ENCODE measurements around the gene NPC1.
"Not testable (repeated sequence)": the region's sequence is repeated elsewhere in the genome, so short reads cannot be mapped to it uniquely, and the experiment has no call there.

The NPC1 gene

DNA sequence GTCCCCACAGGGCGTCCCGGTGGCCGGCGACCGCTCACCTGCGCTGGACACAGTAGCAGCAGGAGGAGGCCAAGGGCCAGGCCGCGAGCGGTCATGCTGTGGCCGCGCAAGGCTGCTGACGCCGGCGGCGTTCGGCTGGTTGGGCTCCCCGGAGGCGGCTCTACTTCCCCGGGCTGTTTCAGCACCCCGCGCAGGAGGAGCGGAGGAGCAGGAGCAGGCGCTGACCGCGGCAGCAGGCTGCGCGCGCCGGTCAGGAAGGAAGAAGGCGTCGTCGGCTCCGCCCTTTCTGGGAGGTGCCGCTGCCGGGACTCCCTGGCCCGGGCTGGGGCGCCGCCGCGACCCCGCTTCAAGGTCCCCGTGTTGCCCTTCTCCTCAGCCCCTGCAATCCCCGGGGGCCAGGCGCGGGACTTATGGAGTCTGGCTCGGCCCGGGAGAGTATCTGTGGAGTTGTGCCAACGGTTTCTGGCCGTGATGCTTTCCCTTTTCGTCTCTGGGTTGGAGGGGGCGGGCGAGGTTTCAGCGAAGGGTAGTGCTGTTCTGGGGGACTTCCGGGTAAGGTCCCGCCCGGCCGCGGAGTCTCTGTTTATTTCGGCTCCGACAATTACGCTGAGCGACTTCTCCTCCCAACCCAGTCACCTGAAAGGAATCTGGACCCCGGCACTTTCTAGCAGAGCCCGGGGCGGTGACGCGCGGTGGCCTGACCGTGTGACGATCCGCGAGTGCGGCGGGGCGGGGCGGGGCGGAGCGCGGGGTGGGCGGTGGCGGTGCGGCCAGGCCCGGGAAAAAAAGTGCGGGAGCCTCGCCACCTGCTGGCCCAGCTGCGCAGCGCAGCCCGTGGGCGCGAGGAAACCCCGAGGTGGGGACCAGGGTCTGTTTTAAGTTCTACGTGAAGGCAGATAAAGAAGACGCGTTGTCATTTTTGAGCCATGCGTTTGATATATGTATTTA, at the start of gene NPC1:
NPC1 (minus strand) TSS at position 258 of the 948 bp plus-strand sequence; CDS start at position 95, 163 bp downstream.
- peak; percentile 94 for DNase-seq (ENCODE audit: low spot score)

DNA sequence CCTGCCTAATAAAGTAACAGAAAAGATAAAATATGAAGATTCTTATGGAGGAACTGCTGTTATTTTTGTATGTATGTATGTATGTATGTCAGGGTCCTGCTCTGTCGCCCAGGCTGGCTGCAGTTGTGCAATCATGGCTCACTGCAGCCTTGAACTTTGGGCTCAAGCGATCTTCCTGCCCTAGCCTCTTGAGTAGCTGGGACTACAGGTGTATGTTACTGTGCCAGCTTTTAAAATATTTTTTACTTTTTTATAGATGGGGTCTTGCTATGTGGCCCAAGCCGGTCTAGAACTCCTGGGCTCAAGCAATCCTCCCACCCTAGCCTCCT, 49.7 kb upstream of the NPC1 start:
- DNase-seq (ENCODE audit: low spot score) = no peak

DNA sequence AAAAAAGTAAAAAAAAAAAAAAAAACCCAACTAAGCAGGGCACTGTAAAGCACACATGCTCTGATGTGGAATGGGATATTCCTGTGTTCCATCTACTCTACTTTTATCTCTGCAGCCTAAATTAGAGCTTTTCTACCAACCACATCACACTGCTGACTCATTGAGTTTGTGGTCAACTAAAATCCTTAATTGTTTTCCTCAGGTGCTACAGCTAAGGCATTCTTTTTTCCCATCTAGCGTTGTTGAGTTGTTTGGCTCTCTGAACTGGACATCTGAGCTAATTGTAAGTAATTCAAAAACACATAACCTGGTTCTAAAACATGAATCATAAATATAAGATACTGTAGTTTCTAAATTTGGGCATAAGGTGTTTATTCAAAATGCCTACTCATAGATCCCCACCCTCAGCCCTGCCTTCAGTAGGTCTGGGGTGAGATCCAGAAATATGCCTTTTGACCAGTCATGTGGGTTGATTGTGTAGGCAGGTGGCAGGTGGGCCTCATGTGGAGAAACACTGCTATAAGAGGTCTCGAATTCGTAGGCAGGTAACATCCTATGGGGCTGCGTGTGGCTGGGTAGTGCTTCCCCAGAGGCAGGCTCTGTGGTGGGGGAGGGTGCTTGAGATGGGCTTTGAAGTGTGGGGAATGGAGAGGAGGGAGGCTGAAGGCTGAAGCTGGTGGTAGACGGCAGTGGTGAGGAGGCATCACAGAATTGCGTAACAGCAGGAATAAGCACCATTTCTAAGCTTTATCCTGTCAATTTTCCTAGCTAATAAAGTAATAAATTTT, 49.2 kb upstream of the NPC1 start:
- no peak for DNase-seq (ENCODE audit: low spot score)

DNA sequence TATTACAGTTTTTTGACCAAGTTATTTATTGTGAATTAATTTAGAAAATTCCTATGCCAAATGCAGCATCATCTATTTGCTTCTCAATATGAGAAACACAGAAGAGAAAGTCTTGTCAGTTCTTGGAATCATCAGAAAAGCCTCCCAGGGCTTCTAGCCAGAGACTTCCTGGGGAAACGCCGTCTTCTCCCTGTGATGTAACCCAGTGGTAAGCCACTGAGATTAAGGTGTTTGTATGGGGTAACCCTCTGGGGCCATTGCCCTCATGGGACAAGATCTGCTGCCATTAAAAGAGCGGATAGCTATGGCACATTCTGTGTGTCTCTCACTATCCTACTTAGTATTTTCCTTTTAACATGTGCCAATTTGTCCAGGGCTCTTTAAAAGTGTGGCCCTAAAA, 48.4 kb upstream of the NPC1 start:
- no peak for DNase-seq (ENCODE audit: low spot score)

DNA sequence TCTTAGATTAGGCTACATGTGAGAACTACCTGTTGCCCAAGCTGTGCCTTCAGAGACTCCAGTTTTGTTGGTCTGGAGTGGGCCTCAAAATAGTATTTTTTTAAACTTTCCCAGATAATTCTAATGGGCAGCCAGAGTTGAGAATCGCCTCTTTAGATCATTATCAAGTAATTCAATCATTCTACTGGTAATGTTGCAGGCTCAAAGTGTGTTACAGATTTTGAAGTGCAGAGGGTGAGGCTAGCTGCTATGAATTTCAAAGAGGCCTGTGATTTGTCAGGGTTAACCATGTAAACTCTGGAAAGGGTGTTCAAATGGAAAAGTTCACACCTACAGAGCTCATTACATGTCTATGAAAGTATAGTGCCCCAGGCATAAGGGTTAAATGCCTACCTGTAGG, 46.3 kb upstream of the NPC1 start:
- DNase-seq (ENCODE audit: low spot score) = no peak

DNA sequence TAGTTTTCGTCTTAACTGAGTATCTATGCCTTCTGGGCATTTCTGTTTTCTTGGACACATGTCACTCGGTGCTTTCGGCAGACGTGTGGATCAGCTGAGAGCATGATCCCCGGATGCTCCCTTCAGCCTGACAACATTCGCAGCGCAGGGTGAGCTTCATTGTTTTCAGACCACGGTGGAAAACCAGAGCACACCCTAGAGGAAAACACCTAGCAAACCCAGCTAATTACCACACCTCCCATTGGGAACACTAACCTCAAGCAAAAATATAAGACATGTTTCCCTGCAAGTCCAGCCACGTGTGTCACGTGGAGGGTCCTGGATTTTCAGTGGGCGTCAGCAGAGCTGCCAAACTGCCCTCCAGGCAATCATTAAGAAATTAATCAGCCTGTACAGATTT, 45.4 kb upstream of the NPC1 start:
- no peak for DNase-seq (ENCODE audit: low spot score)

DNA sequence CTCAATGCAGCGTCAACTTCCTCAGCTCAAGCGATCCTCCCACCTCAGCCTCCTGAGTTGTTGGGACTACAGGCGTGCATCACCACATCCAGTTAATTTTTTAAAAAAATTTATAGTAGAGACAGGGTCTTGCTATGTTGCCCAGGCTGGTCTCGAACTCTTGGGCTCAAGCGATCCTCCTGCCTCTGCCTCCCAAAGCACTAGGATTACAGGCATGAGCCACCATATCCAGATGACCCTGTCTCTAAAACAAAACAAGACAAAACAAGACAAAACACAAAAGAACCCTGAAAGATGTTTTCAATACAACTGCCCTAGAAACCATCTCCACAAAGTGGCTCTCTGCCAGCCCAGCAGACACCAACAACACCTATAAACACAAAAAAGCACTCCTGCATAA, 45.0 kb upstream of the NPC1 start:
- DNase-seq (ENCODE audit: low spot score) = no peak

DNA sequence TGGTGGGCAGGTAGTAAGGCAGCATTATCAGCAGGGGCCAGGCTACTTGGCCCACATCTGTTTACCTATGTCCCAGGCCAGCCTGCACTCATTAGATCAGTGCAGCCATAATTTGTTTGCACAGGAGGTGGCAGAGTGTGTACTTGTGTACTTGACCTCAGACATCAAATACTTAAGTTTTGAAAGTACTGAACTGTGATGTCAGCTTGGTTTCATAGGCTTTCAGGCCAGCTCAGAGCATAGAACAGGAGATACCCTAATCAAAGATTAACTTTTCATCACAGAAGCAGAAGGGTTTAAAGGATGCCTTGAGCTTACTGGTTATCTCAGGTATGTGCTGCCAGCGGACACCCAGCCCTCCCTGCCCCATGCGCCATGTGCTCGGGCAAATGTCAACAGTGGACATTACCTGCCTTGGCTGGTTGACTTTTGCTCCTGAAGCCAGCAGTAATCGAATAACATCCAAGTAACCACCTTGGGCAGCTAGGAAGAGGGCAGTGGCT, 43.2 kb upstream of the NPC1 start:
- no peak for DNase-seq (ENCODE audit: low spot score)

DNA sequence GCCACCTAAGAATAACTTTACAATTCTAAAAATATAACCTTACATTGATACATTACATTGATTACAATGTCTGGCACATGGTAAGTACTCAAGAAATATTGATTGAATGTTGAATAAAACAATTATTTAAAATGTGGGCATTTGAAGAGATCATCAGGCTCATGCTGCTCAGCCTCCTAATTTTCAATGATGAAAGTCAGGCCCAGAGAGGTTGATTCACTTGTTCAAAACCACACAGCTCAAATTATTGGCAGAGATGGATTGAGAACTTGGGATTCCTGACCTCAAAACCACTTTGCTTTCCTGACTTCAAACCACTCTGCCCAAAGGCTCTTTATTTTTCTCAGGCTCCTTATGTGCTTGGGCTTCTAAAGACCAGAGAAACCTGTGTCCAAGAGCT, 41.7 kb upstream of the NPC1 start:
- DNase-seq (ENCODE audit: low spot score) = no peak

DNA sequence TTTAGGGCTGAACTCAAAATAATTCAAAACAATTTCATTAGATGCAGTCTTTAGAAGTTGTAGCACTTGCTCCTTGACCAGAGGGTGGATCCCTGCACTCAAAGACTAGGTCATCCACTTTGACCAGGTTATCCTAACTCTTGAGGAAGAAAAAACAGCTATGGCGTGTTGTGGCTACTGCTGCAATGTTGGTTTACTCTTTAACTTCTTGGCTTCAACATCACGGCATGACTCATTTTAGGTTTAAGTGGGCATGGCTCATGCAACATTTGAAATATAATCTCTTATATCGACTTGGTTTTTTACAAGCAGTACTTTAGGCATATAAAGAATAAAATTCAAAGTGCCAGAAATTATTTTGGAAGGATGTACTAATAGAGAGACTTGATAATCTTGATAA, 41.0 kb upstream of the NPC1 start:
- no peak for DNase-seq (ENCODE audit: low spot score)

DNA sequence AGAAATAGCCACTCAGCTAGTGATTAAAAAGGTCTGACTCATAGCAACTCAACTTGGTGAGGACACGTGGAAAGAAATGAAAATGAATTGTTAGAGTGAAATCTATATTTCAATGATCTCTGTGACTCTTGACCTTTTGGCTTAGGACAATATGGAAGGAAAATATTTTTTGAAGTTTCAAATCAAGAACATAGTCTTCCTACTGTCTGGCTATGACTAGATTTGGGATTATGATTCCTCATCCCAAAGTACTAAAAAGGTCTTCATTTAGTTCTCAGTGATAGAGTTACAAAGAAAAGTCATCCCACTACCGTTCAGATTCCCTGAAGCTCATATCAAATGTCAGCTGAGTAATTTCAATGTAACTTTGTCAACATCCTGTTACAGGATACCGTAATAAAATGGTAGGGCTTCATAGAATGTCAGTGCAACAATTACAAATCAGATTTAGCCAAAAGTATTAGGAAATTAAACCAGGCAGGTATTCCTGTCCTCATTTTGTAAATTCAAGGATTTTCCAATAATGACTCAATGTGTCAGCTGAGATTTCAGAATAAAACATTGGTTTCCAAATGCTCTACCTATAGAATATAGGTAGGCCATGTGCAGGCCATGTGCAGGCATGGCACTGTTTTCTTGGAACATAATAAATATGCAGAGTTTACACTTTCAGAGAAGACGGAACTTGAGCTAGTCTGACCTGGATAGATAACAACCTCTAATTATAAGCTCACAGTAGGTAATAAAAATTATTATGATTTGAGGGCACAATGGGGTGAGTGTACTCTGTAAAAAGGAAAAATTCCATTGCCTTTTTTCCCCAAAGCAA, 40.4 kb upstream of the NPC1 start:
- no peak for DNase-seq (ENCODE audit: low spot score)

DNA sequence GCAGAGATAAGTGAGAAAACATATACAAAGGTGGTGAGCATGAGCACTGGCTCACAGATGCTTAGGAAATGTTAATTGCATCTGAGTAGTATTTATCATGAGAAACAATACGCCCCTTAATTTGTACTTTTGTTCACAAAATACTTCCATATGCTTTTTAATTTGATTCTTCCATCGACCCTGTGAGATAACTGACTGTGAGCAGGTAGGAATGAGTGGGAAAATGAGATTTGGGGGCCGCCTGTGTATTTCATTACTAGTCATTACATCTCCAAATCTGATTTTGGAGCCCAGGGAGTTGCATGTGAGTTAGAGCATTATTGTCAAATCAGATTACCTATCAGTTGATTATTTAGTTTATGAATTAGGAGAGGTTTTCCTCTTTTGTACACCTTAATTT, 36.7 kb upstream of the NPC1 start:
- no peak for DNase-seq (ENCODE audit: low spot score)

DNA sequence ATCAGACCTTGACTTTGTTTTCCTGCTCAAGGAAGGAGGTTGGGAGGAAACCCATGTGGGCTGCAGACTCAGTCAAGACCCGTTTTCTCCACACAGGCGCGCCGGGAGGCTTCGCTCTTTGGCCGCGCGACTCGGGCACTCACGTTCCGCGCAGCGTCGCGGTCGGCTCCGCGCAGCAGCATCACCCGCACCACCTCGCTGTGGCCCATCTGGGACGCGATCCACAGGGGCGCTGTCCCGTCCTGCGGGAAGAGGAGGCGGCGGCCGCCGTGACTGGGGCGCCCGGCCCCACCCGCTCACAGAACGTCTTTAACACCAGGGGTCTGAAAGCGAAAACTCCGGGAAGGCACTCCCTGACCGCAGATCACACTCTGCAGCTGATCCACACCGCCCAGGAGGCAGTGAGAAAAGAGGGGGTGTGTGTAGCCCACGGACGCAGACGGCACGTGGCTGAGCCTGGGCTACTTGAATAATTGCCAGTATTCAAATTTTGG, 33.1 kb upstream of the NPC1 start:
- no peak for DNase-seq (ENCODE audit: low spot score)

DNA sequence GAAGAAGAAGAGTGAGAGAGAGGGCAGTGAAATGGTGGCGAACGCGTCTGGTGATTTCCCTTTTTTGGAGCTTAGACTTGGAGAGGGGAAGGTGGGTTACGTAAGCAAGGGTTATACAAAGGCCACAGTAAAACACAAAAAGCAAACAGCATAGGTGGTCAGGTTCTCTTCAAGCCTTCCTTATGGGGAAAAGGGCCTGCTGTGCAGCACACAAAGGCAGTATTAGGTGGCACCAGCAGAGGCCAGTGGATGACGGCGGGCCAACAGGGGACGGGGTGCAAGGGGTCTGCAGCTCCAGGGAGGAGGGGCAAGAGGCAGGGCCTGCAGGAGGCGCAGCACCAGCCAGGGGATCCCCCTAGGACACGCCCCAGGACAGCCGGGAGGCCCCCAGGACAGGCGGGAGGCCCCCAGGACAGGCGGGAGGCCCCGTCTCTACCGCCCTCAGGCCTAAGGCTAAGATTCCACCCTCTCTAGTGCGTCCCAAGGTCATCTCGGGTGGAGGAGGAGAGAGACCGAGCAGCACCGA, 32.6 kb upstream of the NPC1 start:
- DNase-seq (ENCODE audit: low spot score) = no peak

DNA sequence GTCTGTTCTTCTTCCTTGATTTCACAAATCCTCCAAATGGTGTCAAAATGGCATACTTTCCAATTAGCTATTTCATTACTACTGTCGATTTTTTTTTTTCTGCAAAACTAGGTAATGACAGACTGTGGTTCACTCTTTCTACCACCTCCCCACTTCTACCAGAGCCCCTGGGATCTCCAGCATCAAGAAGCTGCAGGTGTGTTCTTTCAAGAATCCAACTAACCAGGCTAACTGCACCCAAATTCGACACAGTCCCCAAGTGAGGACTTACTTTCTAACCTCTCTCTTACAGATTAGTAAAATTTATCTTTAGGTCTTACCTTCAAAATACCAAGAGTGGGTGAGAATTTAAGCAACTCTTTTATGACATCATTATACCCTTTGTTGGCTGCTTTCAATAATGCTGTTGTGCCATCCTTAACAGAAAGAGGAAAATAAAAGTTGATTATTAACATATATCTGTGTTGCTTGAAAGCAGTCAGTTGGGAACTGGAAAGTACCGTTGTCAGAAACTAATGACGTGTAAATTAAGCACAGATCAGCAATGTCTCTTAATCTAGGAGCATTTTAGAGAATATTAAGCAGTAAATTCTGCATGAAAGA, 31.2 kb upstream of the NPC1 start:
- DNase-seq (ENCODE audit: low spot score) = no peak

DNA sequence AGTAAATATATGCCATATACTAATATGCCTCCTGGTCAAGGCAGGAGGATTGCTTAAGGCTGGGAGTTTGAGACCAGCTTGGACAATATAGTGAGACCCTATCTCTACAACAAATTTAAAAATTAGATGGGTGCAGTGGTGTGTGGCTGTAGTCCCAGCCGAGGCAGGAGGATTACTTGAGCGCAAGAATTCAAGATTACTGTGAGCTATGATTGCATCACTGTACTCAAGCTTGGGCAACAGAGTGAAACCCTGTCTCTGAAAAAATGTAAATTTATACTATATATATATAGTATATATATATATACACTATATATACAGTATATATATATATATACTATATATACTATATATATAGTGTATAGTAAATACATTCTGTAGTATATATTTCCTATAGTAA, 30.0 kb upstream of the NPC1 start:
- DNase-seq (ENCODE audit: low spot score) = no peak

DNA sequence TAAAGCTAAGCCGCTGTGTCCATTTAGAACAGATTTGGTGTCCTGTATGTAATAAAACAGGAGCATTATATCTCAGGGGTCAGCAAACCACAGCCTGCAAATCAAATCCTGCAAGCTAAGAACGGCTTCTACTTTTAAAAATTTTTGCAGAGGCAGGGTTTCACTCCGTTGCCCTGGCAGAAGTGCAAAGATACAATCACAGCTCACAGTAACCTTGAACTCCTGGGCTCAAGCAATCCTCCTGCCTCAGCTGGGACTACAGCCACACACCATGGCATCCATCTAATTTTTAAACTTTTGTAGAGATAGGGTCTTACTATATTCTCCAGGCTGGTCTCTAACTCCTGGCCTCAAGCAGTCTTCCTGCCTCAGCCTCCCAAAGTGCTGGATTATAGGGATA, 28.6 kb upstream of the NPC1 start:
- no peak for DNase-seq (ENCODE audit: low spot score)

DNA sequence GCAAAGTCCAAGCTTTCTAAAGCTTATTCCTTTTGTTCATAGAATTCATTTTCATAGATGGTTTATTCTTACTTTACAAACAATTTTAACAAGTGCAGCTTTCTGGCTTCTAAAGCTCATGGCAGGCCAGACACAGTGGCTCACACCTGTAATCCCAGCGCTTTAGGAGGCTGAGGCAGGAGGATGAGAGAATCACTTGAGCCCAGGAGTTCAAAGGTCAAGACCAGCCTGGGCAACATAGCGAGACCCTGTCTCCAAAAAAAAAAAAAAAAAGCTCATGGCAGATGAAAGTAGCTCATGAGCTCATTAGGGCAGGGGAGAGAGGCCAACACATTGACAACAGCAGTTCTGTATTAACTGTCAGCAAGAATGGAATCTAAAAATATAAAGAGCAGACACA, 28.1 kb upstream of the NPC1 start:
- DNase-seq (ENCODE audit: low spot score) = no peak

DNA sequence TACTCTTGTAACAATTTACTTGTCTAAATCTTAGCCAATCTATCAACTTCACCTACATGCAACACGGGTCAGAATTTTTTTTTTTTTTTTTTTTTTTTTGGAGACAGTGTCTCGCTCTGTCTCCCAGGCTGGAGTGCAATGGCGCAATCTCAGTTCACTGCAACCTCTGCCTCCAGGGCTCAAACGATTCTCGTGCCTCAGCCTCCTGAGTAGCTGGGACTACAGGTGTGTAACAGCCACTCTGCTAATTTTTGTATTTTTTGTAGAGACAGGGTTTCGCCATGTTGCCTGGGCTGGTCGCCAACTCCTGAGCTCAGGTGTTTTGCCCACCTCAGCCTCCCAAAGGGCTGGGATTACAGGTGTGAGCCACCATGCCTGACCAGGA, 26.8 kb upstream of the NPC1 start:
- DNase-seq (ENCODE audit: low spot score) = not testable (repeated sequence)

DNA sequence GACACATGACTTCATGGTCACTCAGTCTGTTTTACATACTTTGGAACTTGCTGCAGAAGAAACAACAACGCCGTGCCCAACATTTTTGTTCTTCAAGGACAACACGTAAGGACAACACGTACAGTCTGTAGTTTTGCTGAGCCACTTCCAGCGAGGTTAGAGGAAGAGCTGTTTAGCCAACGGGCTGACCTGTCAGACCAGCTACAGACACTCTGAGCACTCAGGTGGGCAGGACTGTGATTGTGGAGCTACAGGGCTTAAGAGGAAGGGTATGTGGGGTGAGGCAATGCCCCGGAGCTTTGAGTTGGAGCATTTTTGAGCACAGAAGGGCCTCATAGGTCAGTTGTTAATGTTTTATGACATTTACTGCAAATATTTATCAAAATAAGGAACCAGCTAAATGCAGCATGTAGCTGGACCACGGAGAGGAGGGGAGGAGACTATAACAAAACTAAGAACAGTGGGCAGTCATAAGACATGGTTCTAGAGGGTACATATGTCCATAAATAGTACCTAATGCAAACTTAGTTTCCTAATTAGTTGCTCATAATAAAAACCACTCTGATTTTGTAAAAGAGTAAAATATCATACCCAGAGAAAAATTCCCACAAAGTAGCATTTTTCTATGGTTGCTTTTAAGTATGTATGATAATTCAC, 26.3 kb upstream of the NPC1 start:
- DNase-seq (ENCODE audit: low spot score) = no peak

Data from hematopoietic multipotent progenitor cell treated with erythropoietin and hydrocortisone succinate and interleukin-3 and kit ligand, for 17 days (in vitro differentiated cells).